Progenitor cell of endocrine pancreas (in vitro differentiated cells): ENCODE measurements around the gene SEMA3B. TPM values are rescaled to one million over a fixed set of nuclear protein-coding genes. Genes with fewer than 3 reads are reported as not detected.
"Not testable (repeated sequence)": the region's sequence is repeated elsewhere in the genome, so short reads cannot be mapped to it uniquely, and the experiment has no call there.

ENCODE experiments used
- DNase-seq: peaks from one replicate; pipeline ENCODE4 v3.0.0; 2021; ENCODE audit warnings: low spot score; ENCODE audit not compliant: unreplicated experiment
- H3K27ac Mint-ChIP-seq: 2 replicates; pipeline ENCODE4 v1.8.0; 2021; ENCODE audit warnings: mild to moderate bottlenecking, moderate library complexity, mixed read lengths
- H3K27me3 Mint-ChIP-seq: 2 replicates; pipeline ENCODE4 v1.8.0; 2021; ENCODE audit warnings: mixed read lengths
- H3K36me3 Mint-ChIP-seq: 2 replicates; pipeline ENCODE4 v1.8.0; 2022; ENCODE audit warnings: mixed read lengths; ENCODE audit not compliant: insufficient read depth
- H3K4me1 Mint-ChIP-seq: 2 replicates; pipeline ENCODE4 v1.8.0; 2021; ENCODE audit warnings: low read depth, mixed read lengths
- H3K4me3 Mint-ChIP-seq: 2 replicates; pipeline ENCODE4 v1.8.0; 2021; ENCODE audit warnings: low read depth, mild to moderate bottlenecking, moderate library complexity, mixed read lengths
- H3K9me3 Mint-ChIP-seq: 2 replicates; pipeline ENCODE4 v1.8.0; 2021; ENCODE audit warnings: low read depth, mixed read lengths
- CTCF ChIP-seq: fragments of 200-600 bp; sonication (generic); IDR thresholded peaks from one replicate; pipeline ENCODE4 v1.5.0; 2021; ENCODE audit warnings: antibody characterized with exemption, mild to moderate bottlenecking; ENCODE audit not compliant: unreplicated experiment
- total RNA-seq: library from RNA; stranded (reverse); gene quantifications from 2 replicates; pipeline ENCODE4 v1.2.1, GENCODE V29; 2021

The SEMA3B gene
- total RNA-seq, 1 donor from 2014 or later = 24.6 TPM

GRCh38 chr3:50276762-50277101, 7.8 kb downstream of the SEMA3B start:
- Mint-ChIP-seq H3K36me3 (peaks cover 5% of the 10 kb centered on the region), H3K27ac (no peak overlapping the region), H3K4me3 (no peak overlapping the region), H3K4me1 (peaks cover 6% of the 10 kb centered on the region), H3K27me3 (peaks cover 54% of the 10 kb centered on the region), H3K9me3 (no peaks in the 10 kb centered on the region)
- no peak for DNase-seq
- TF ChIP-seq CTCF = no peak

- Mint-ChIP-seq H3K4me3 (no peak overlapping the region), H3K9me3 (no peaks in the 10 kb centered on the region), H3K36me3 (peaks cover 5% of the 10 kb centered on the region), H3K27ac (no peak overlapping the region), H3K27me3 (peaks cover 51% of the 10 kb centered on the region), H3K4me1 (peaks cover 5% of the 10 kb centered on the region)
- no peak for DNase-seq
- TF ChIP-seq CTCF = no peak
These were observed 9.4 kb downstream of the SEMA3B start for GRCh38 chr3:50278123-50278879.

GRCh38 chr3:50278880-50279224, 9.9 kb downstream of the SEMA3B start, which contains the start of gene LSMEM2:
Gene LSMEM2 (plus strand): TSS chr3:50279087. CDS start chr3:50279114, 27 bp downstream.
- H3K36me3 Mint-ChIP-seq = peaks cover 5% of the 10 kb centered on the region
- no peak within 1 kb of the TSS for H3K4me3 Mint-ChIP-seq
- H3K27me3 Mint-ChIP-seq = peaks cover 49% of the 10 kb centered on the region
- no peaks in the 10 kb centered on the region for H3K9me3 Mint-ChIP-seq
- DNase-seq = no peak
- peaks cover 5% of the 10 kb centered on the region for H3K4me1 Mint-ChIP-seq
- no peak for TF ChIP-seq CTCF
- no peak within 1 kb of the TSS for H3K27ac Mint-ChIP-seq

GRCh38 chr3:50279255-50280016, 10.5 kb downstream of the SEMA3B start:
- Mint-ChIP-seq H3K4me1 (peaks cover 2% of the 10 kb centered on the region), H3K36me3 (peaks cover 1% of the 10 kb centered on the region), H3K4me3 (no peak overlapping the region), H3K27me3 (peaks cover 44% of the 10 kb centered on the region), H3K9me3 (no peaks in the 10 kb centered on the region), H3K27ac (no peak overlapping the region)
- no peak for DNase-seq
- no peak for TF ChIP-seq CTCF

DNA sequence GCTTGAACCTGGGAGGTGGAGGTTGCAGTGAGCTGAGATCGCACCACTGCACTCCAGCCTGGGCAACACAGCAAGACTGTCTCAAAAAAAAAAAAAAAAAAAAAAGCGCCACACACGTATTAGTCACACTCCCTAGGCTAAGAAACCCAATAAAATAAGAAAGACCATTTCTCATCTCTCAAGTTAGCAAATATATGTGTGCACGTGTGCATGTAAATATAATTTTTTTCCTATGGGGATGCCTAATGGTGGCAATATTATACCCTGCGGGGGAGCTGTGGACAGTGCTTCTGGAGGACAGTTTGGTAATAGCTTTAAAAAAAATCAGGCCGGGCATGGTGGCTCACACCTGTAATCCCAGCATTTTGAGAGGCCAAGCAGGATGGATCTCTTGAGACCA, 15.2 kb downstream of the SEMA3B start:
- H3K9me3 Mint-ChIP-seq, H3K4me3 Mint-ChIP-seq, DNase-seq, H3K27ac Mint-ChIP-seq, H3K27me3 Mint-ChIP-seq, H3K36me3 Mint-ChIP-seq, H3K4me1 Mint-ChIP-seq: not testable (repeated sequence)
